ENCODE results near the gene SCML1. TPM values are rescaled to one million over a fixed set of nuclear protein-coding genes. Genes with fewer than 3 reads are reported as not detected.

SCML1 gene
- total RNA-seq, 2 donors from 2014 or later = 5.9 to 47.6 TPM

GRCh38 chrX:17737710-17737985, 355 bp downstream of the SCML1 start:
- H3K4me1 ChIP-seq (replicated peaks) = no peaks in the 10 kb centered on the region
- no peak for DNase-seq (ENCODE audit: low spot score)
- TF ChIP-seq POLR2AphosphoS5 (IDR thresholded peaks at IDR 0.05) (no peak), POLR2A (IDR thresholded peaks at IDR 0.05) (no peak), CTCF (IDR thresholded peaks at IDR 0.05) (no peak)
- peak overlapping the region; percentile 45 to 46 for H3K4me3 ChIP-seq
- H3K9me3 ChIP-seq = no peaks in the 10 kb centered on the region
- intact Hi-C loops (cut with DNase I) = no loop called here
- WGBS = 0% methylated on average over 10 of the region's 15 CpGs
- peak overlapping the region; percentile 88 to 93 for H3K27ac ChIP-seq
- no peaks in the 10 kb centered on the region for H3K27me3 ChIP-seq (replicated peaks; ENCODE audit: insufficient read depth)
- H3K36me3 ChIP-seq = no peaks in the 10 kb centered on the region

GRCh38 chrX:17737986-17738713, 857 bp downstream of the SCML1 start:
- peak; percentile 25 for DNase-seq (ENCODE audit: low spot score)
- Histone ChIP-seq H3K27ac (peak overlapping the region; percentile 88 to 93), H3K36me3 (no peaks in the 10 kb centered on the region), H3K27me3 (replicated peaks; ENCODE audit: insufficient read depth) (no peaks in the 10 kb centered on the region), H3K4me3 (peak overlapping the region; percentile 45 to 46), H3K9me3 (no peaks in the 10 kb centered on the region), H3K4me1 (replicated peaks) (no peaks in the 10 kb centered on the region)
- WGBS = under 1% methylated on average over 37 of the region's 45 CpGs
- peak; percentile 24 for TF ChIP-seq POLR2A (IDR thresholded peaks at IDR 0.05)
- no peak for TF ChIP-seq POLR2AphosphoS5 (IDR thresholded peaks at IDR 0.05)
- intact Hi-C loops (cut with DNase I) = no loop called here

GRCh38 chrX:17738737-17739535, 1.6 kb downstream of the SCML1 start:
- TF ChIP-seq CTCF (IDR thresholded peaks at IDR 0.05) = no peak
- no peak for TF ChIP-seq POLR2A (IDR thresholded peaks at IDR 0.05)
- TF ChIP-seq POLR2AphosphoS5 (IDR thresholded peaks at IDR 0.05) = no peak
- Histone ChIP-seq H3K4me3 (peak overlapping the region; percentile 45 to 46), H3K9me3 (no peaks in the 10 kb centered on the region), H3K36me3 (no peaks in the 10 kb centered on the region), H3K4me1 (replicated peaks) (no peaks in the 10 kb centered on the region), H3K27me3 (replicated peaks; ENCODE audit: insufficient read depth) (no peaks in the 10 kb centered on the region), H3K27ac (peak overlapping the region; percentile 88 to 93)
- intact Hi-C loops (cut with DNase I) = no loop called here
- DNase-seq (ENCODE audit: low spot score) = no peak
- 22% methylated on average over 6 of the region's 6 CpGs for WGBS

GRCh38 chrX:17740137-17741122, 3.1 kb downstream of the SCML1 start:
- no peak for DNase-seq (ENCODE audit: low spot score)
- 69% methylated on average over 11 of the region's 11 CpGs for WGBS

More at GRCh38 chrX:17740137-17741122, 3.1 kb downstream of the SCML1 start:
- Histone ChIP-seq H3K36me3 (no peaks in the 10 kb centered on the region), H3K4me3 (no peak overlapping the region), H3K27me3 (replicated peaks; ENCODE audit: insufficient read depth) (no peaks in the 10 kb centered on the region), H3K27ac (no peak overlapping the region), H3K4me1 (replicated peaks) (no peaks in the 10 kb centered on the region), H3K9me3 (no peaks in the 10 kb centered on the region)
- intact Hi-C loops (cut with DNase I) = no loop called here
- no peak for TF ChIP-seq CTCF (IDR thresholded peaks at IDR 0.05)
- TF ChIP-seq POLR2AphosphoS5 (IDR thresholded peaks at IDR 0.05) = no peak
- TF ChIP-seq POLR2A (IDR thresholded peaks at IDR 0.05) = no peak
